Parathyroid adenoma (tissue), 2 donors: ENCODE data around the gene ITIH2.
A peak's percentile ranks its signal among the peaks of the same experiment; 100 is the strongest.

Experiments
- H2AFZ ChIP-seq: fragments of 300-600 bp; sonication (generic); one replicate; pipeline ENCODE4 v1.7.0; 2017; ENCODE audit warnings: antibody characterized with exemption, mild to moderate bottlenecking
- H3K27ac ChIP-seq: fragments of 300-600 bp; sonication (generic); one replicate; pipeline ENCODE4 v1.7.0; 2017
- H3K27me3 ChIP-seq: fragments of 300-600 bp; sonication (generic); one replicate; pipeline ENCODE4 v1.7.0; 2017; ENCODE audit warnings: low read length; ENCODE audit not compliant: control insufficient read depth, insufficient read depth
- H3K36me3 ChIP-seq: fragments of 300-600 bp; sonication (generic); one replicate; pipeline ENCODE4 v1.7.0; 2017; ENCODE audit warnings: low read length; ENCODE audit not compliant: control insufficient read depth, insufficient read depth
- H3K4me1 ChIP-seq: fragments of 300-600 bp; sonication (generic); one replicate; pipeline ENCODE4 v1.7.0; 2017; ENCODE audit warnings: control low read depth
- H3K4me2 ChIP-seq: fragments of 300-600 bp; sonication (generic); one replicate; pipeline ENCODE4 v1.7.0; 2017; ENCODE audit warnings: low read length
- H3K4me3 ChIP-seq: fragments of 300-600 bp; sonication (generic); one replicate; pipeline ENCODE4 v1.7.0; 2017; ENCODE audit warnings: low read depth, low read length
- H3K79me2 ChIP-seq: fragments of 300-600 bp; sonication (generic); one replicate; pipeline ENCODE4 v1.7.0; 2017; ENCODE audit warnings: control low read depth
- H3K9ac ChIP-seq: fragments of 300-600 bp; sonication (generic); one replicate; pipeline ENCODE4 v1.7.0; 2017; ENCODE audit warnings: mild to moderate bottlenecking
- H3K9me3 ChIP-seq: fragments of 300-600 bp; sonication (generic); one replicate; pipeline ENCODE4 v1.7.0; 2017; ENCODE audit warnings: low read length; ENCODE audit not compliant: control insufficient read depth
- CTCF ChIP-seq: fragments of 300-600 bp; sonication (generic); IDR thresholded peaks from one replicate; pipeline ENCODE4 v1.7.0; 2017; ENCODE audit warnings: antibody characterized with exemption, mild to moderate bottlenecking
- donor health status: primary hyperparathyroidism.

Gene ITIH2

GRCh38 chr10:7664707-7665106 lies 38.4 kb upstream of the ITIH2 start:
- Histone ChIP-seq H3K4me2 (no peak overlapping the region), H2AFZ (no peak overlapping the region), H3K36me3 (no peaks in the 10 kb centered on the region), H3K4me1 (no peaks in the 10 kb centered on the region), H3K9me3 (no peaks in the 10 kb centered on the region), H3K79me2 (no peaks in the 10 kb centered on the region), H3K4me3 (peak overlapping the region; percentile 1), H3K27me3 (no peaks in the 10 kb centered on the region), H3K9ac (no peak overlapping the region), H3K27ac (no peak overlapping the region)
- no peak for TF ChIP-seq CTCF

GRCh38 chr10:7665767-7666166 lies 37.3 kb upstream of the ITIH2 start:
- Histone ChIP-seq H3K27ac (no peak overlapping the region), H3K4me2 (peak overlapping the region; percentile 87), H3K36me3 (no peaks in the 10 kb centered on the region), H2AFZ (peak overlapping the region; percentile 4), H3K9ac (no peak overlapping the region), H3K79me2 (no peaks in the 10 kb centered on the region), H3K4me3 (peak overlapping the region; percentile 68), H3K9me3 (no peaks in the 10 kb centered on the region), H3K4me1 (no peaks in the 10 kb centered on the region), H3K27me3 (no peaks in the 10 kb centered on the region)
- no peak for TF ChIP-seq CTCF

GRCh38 chr10:7666253-7667023 lies 36.7 kb upstream of the ITIH2 start, which contains the start of gene ITIH5:
ITIH5 (minus strand) TSS chr10:7666966; CDS start chr10:7666892, 74 bp downstream.
- no peaks in the 10 kb centered on the region for H3K79me2 ChIP-seq
- H3K27me3 ChIP-seq = no peaks in the 10 kb centered on the region
- peak within 1 kb of the TSS; percentile 68 for H3K4me3 ChIP-seq
- H3K9ac ChIP-seq = no peak within 1 kb of the TSS
- no peaks in the 10 kb centered on the region for H3K4me1 ChIP-seq
- peak within 1 kb of the TSS; percentile 87 for H3K4me2 ChIP-seq
- no peaks in the 10 kb centered on the region for H3K9me3 ChIP-seq
- H3K36me3 ChIP-seq = no peaks in the 10 kb centered on the region
- peak within 1 kb of the TSS; percentile 71 for H2AFZ ChIP-seq
- no peak for TF ChIP-seq CTCF
- no peak within 1 kb of the TSS for H3K27ac ChIP-seq

GRCh38 chr10:7667262-7668141 lies 35.6 kb upstream of the ITIH2 start:
- H3K4me2 ChIP-seq = peak overlapping the region; percentile 49
- H3K27me3 ChIP-seq = no peaks in the 10 kb centered on the region
- H3K9me3 ChIP-seq = no peaks in the 10 kb centered on the region
- H2AFZ ChIP-seq = peak overlapping the region; percentile 71
- H3K79me2 ChIP-seq = no peaks in the 10 kb centered on the region
- no peak overlapping the region for H3K9ac ChIP-seq
- no peak for TF ChIP-seq CTCF
- H3K4me3 ChIP-seq = no peak overlapping the region
- no peaks in the 10 kb centered on the region for H3K36me3 ChIP-seq
- H3K27ac ChIP-seq = no peak overlapping the region
- H3K4me1 ChIP-seq = no peaks in the 10 kb centered on the region
